Forelimb muscle (tissue), 1 donor: ENCODE results near the gene MYL6B. TPM values are rescaled to one million over a fixed set of nuclear protein-coding genes. Genes with fewer than 3 reads are reported as not detected.

Source experiments
- polyA plus RNA-seq: library from polyadenylated mRNA; unstranded; fragments of 120-200 nt; gene quantifications from one replicate; pipeline ENCODE4 v1.2.1, GENCODE V29; 2013; ENCODE audit not compliant: insufficient read length

The MYL6B gene
- polyA plus RNA-seq, 1 donor, result 905 TPM

Other genes starting within 250 kb of the MYL6B start
- 17.9 TPM for gene PYM1, start 224.7 kb upstream of the MYL6B start, polyA plus RNA-seq
- gene DGKA, start 221.4 kb upstream of the MYL6B start, polyA plus RNA-seq, result 15.0 TPM
- 1.1 TPM for gene PMEL, start 186.5 kb upstream of the MYL6B start, polyA plus RNA-seq
- gene CDK2, start 185.8 kb upstream of the MYL6B start, polyA plus RNA-seq, result 23.4 TPM
- gene RAB5B, start 178.5 kb upstream of the MYL6B start, polyA plus RNA-seq, result 129 TPM
- gene SUOX, start 155.3 kb upstream of the MYL6B start, polyA plus RNA-seq, result 16.1 TPM
- 9.4 TPM for gene IKZF4, start 131.5 kb upstream of the MYL6B start, polyA plus RNA-seq
- gene RPS26, start 110.7 kb upstream of the MYL6B start, polyA plus RNA-seq, result 69.7 TPM
- gene ERBB3, start 72.4 kb upstream of the MYL6B start, polyA plus RNA-seq, result 187 TPM
- gene PA2G4, start 48.0 kb upstream of the MYL6B start, polyA plus RNA-seq, result 111 TPM
- gene RPL41, start 36.0 kb upstream of the MYL6B start, polyA plus RNA-seq, result 5,976 TPM
- 3.6 TPM for gene ZC3H10, start 34.3 kb upstream of the MYL6B start, polyA plus RNA-seq
- gene ESYT1, start 24.3 kb upstream of the MYL6B start, polyA plus RNA-seq, result 71.4 TPM
- gene MYL6, start 5.8 kb downstream of the MYL6B start, polyA plus RNA-seq, result 1,230 TPM
- gene SMARCC2, start 36.9 kb downstream of the MYL6B start, polyA plus RNA-seq, result 53.8 TPM
- gene RNF41, start 69.3 kb downstream of the MYL6B start, polyA plus RNA-seq, result 42.7 TPM
- 16.8 TPM for gene NABP2, start 71.8 kb downstream of the MYL6B start, polyA plus RNA-seq
- 0.56 TPM for gene SLC39A5, start 77.5 kb downstream of the MYL6B start, polyA plus RNA-seq
- gene ANKRD52, start 105.8 kb downstream of the MYL6B start, polyA plus RNA-seq, result 17.3 TPM
- 28.6 TPM for gene COQ10A, start 114.4 kb downstream of the MYL6B start, polyA plus RNA-seq
- 228 TPM for gene CS, start 147.7 kb downstream of the MYL6B start, polyA plus RNA-seq
- 58.3 TPM for gene CNPY2, start 163.4 kb downstream of the MYL6B start, polyA plus RNA-seq
- gene PAN2, start 181.4 kb downstream of the MYL6B start, polyA plus RNA-seq, result 45.1 TPM
- gene IL23A, start 186.3 kb downstream of the MYL6B start, polyA plus RNA-seq, result 0.34 TPM
- 61.9 TPM for gene STAT2, start 207.5 kb downstream of the MYL6B start, polyA plus RNA-seq
- gene APOF, start 210.3 kb downstream of the MYL6B start, polyA plus RNA-seq, result not detected